Right atrium auricular region (tissue), 2 donors: Measurements from ENCODE around the gene KIAA1328. TPM values are rescaled to one million over a fixed set of nuclear protein-coding genes. Genes with fewer than 3 reads are reported as not detected.

ENCODE experiments used
- DNase-seq: peaks from one replicate; pipeline ENCODE4 v3.0.0-alpha.2; 2019; ENCODE audit warnings: low spot score
- H3K27ac ChIP-seq, 2 donors: fragments of 200-600 bp; sonication (generic); 1 replicate in 1 of 2; 2 replicates in 1 of 2; pipeline ENCODE4 v1.5.1; 2016 to 2019
- H3K27me3 ChIP-seq, 2 donors: fragments of 200-600 bp; sonication (generic); one replicate each; pipeline versions ENCODE4 v1.5.1 to v1.6.0; 2017 to 2019
- H3K36me3 ChIP-seq: fragments of 200-600 bp; sonication (generic); one replicate; pipeline ENCODE4 v1.5.1; 2016
- H3K4me1 ChIP-seq, 2 donors: fragments of 200-600 bp; sonication (generic); one replicate each; pipeline versions ENCODE4 v1.5.1 to v1.6.0; 2017 to 2019
- H3K4me3 ChIP-seq, 2 donors: fragments of 200-600 bp; sonication (generic); 1 replicate in 1 of 2; 2 replicates in 1 of 2; pipeline ENCODE4 v1.5.1; 2017 to 2019; ENCODE audit warnings: mild to moderate bottlenecking in 1 of 2, moderate library complexity in 1 of 2
- H3K9me3 ChIP-seq, 2 donors: fragments of 200-600 bp; sonication (generic); one replicate each; pipeline ENCODE4 v1.5.1; 2019
- CTCF ChIP-seq, 2 donors: fragments of 200-600 bp; sonication (generic); IDR thresholded peaks; one replicate each; pipeline ENCODE4 v1.5.1; 2019; ENCODE audit warnings: antibody characterized with exemption in 2 of 2
- total RNA-seq, 2 donors: library from RNA; depleted of rRNA; stranded (reverse); fragments of >200 nt; gene quantifications; one replicate each; pipeline ENCODE4 v1.1.0, GENCODE V29; 2016

KIAA1328 gene
- total RNA-seq, 2 donors from 2014 or later = 7.2 to 7.8 TPM

GRCh38 chr18:36835927-36836326 is 7.0 kb downstream of the KIAA1328 start:
- TF ChIP-seq CTCF (IDR thresholded peaks at IDR 0.05) = no peak

GRCh38 chr18:36839835-36840234 is 10.9 kb downstream of the KIAA1328 start:
- Histone ChIP-seq H3K27me3 (no peaks in the 10 kb centered on the region), H3K9me3 (no peaks in the 10 kb centered on the region), H3K27ac (no peak overlapping the region), H3K4me1 (no peaks in the 10 kb centered on the region), H3K36me3 (no peaks in the 10 kb centered on the region), H3K4me3 (no peak overlapping the region)
- no peak for TF ChIP-seq CTCF (IDR thresholded peaks at IDR 0.05)
- DNase-seq = no peak

More at GRCh38 chr18:36835927-36836326, 7.0 kb downstream of the KIAA1328 start:
- Histone ChIP-seq H3K27me3 (no peaks in the 10 kb centered on the region), H3K27ac (no peak overlapping the region), H3K4me3 (no peak overlapping the region), H3K36me3 (no peaks in the 10 kb centered on the region), H3K9me3 (no peaks in the 10 kb centered on the region), H3K4me1 (no peaks in the 10 kb centered on the region)
- DNase-seq = no peak

GRCh38 chr18:36843199-36843598 is 14.3 kb downstream of the KIAA1328 start:
- Histone ChIP-seq H3K27ac (no peak overlapping the region), H3K9me3 (no peaks in the 10 kb centered on the region), H3K4me1 (no peaks in the 10 kb centered on the region), H3K4me3 (no peak overlapping the region), H3K36me3 (no peaks in the 10 kb centered on the region), H3K27me3 (no peaks in the 10 kb centered on the region)
- no peak for TF ChIP-seq CTCF (IDR thresholded peaks at IDR 0.05)
- DNase-seq = no peak

GRCh38 chr18:36843784-36844183 is 14.9 kb downstream of the KIAA1328 start:
- Histone ChIP-seq H3K27me3 (no peaks in the 10 kb centered on the region), H3K36me3 (no peaks in the 10 kb centered on the region), H3K4me1 (no peaks in the 10 kb centered on the region), H3K9me3 (no peaks in the 10 kb centered on the region), H3K27ac (no peak overlapping the region), H3K4me3 (no peak overlapping the region)
- DNase-seq = no peak
- no peak for TF ChIP-seq CTCF (IDR thresholded peaks at IDR 0.05)

GRCh38 chr18:36848609-36849008 is 19.7 kb downstream of the KIAA1328 start:
- peaks cover 0 to 10% of the 10 kb centered on the region in 2 donors for H3K9me3 ChIP-seq
- no peak for TF ChIP-seq CTCF (IDR thresholded peaks at IDR 0.05)
- H3K4me1 ChIP-seq = no peaks in the 10 kb centered on the region
- no peak overlapping the region for H3K27ac ChIP-seq
- DNase-seq = no peak
- no peaks in the 10 kb centered on the region for H3K36me3 ChIP-seq
- no peaks in the 10 kb centered on the region for H3K27me3 ChIP-seq
- H3K4me3 ChIP-seq = no peak overlapping the region

GRCh38 chr18:36849288-36850006 is 20.5 kb downstream of the KIAA1328 start:
- DNase-seq = no peak
- Histone ChIP-seq H3K36me3 (no peaks in the 10 kb centered on the region), H3K27ac (no peak overlapping the region), H3K4me1 (no peaks in the 10 kb centered on the region), H3K4me3 (no peak overlapping the region), H3K27me3 (no peaks in the 10 kb centered on the region), H3K9me3 (peaks cover 0 to 10% of the 10 kb centered on the region in 2 donors)
- TF ChIP-seq CTCF (IDR thresholded peaks at IDR 0.05) = no peak
